ENCODE results near the gene C1QL1. TPM values are rescaled to one million over a fixed set of nuclear protein-coding genes. Genes with fewer than 3 reads are reported as not detected.

C1QL1 gene
- polyA plus RNA-seq, 3 donors = 1.3 to 2.4 (median 1.7) TPM

DNA sequence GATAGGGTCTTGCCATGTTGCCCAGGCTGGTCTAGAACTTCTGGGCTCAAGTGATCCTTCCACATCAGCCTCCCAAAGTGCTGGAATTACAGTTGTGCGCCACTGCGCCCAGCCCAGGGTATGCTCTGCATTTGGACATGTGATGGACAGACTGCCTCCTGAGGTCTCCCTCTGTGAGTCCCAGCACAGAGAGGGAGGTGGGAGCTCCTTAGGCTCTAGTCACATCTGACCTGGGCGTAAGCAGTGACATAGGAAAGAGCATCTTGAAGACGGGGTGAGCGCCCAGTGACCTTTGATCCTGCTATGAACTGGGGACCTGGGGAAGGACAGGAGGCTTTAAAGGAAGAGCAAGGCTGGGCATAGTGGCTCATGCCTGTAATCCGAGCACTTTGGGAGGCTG lies 50.6 kb downstream of the C1QL1 start:
- no peak for DNase-seq (ENCODE audit: low read depth in 3 of 3, low spot score in 2 of 3)

DNA sequence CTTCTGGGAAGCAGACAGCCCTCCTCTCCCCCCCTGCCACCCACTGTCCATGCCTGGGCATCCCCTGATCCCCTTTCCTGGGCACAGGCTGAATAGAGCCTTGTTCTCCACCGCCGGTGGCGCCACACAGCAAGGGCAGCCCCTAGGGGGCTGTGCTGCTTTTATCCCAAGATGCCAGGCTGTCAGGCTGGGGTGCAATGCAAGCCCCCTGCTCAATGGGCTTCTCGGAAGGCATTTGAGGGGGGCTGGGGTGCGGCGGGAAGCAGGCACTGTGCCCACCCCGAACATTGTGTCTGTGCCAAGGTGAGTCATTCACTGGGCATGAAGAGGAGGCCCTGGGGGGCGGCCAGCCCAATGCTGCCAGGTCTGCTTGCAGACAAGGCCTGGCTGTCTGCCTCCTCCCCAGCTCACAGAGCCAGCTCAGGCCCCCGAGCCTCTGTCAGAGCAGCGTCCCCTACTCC lies 51.3 kb downstream of the C1QL1 start:
- DNase-seq (ENCODE audit: low read depth in 3 of 3, low spot score in 2 of 3) = no peak

DNA sequence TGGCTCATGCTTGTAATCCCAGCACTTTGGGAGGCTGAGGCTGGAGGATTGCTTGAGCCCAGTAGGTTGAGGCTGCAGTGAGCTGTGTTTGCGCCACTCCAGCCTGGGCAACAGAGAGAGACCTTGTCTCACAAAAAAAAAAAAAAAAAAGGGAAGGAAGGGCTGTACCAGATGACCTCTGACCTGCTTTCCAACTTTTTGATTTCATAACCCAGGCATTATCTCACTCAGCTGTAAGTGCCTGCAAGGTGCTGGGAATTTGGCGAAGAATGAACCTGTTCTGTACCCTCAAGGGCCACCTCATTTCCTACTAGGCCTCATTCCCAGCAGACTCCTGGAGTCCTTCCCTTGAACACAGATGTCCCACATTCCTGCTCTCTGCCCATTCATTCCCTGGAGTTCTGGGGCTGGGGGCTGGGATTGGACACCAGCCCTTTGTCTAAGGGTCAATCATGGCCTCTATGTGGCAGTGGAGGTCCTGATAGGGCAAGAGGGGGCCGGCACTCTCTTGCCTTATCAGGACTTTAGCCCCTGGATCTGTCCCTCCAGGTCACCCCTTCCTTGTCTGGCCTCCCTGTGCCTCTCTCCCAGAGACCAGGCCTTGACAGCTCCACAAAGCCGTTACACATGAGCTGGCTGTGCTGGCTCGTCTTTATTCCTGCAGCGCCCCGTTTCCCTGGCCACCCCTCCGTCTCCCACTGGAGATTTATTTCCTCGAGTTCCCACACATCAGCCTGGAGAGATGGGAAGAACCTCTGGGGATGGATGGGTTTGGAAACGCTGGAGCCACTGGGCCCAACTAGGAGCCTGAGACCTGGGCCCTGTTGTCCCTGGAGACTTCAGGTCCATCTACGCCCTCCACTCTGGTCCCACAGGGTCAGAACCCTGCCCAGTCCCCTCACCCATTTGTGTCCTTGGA lies 52.0 kb downstream of the C1QL1 start:
- DNase-seq (ENCODE audit: low read depth in 3 of 3, low spot score in 2 of 3) = no peak

DNA sequence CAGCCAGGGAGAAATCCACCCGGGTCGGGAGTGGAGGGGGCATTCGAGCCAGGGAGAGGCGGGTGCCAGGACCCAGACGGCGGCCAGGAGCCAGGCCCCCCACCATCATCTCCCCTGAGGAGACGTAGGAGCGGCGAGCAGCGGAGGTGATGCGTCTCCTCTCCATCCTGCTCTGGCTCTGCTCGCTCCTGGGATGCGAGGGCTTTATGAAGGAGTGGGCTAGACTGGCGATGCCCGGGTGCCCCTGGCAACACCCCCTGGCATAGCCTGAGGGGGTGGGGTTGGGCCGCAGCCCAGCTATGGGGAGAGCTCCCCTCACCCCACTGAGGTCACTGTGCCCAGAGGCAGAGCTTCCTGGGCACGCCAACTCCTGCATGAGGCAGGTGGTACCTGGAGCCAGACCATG lies 52.8 kb downstream of the C1QL1 start, which contains the start of gene GFAP:
TSS of gene GFAP (minus strand) at position 180 of the 406 bp plus-strand sequence. CDS start at position 166, 14 bp downstream.
- no peak for DNase-seq (ENCODE audit: low read depth in 3 of 3, low spot score in 2 of 3)

DNA sequence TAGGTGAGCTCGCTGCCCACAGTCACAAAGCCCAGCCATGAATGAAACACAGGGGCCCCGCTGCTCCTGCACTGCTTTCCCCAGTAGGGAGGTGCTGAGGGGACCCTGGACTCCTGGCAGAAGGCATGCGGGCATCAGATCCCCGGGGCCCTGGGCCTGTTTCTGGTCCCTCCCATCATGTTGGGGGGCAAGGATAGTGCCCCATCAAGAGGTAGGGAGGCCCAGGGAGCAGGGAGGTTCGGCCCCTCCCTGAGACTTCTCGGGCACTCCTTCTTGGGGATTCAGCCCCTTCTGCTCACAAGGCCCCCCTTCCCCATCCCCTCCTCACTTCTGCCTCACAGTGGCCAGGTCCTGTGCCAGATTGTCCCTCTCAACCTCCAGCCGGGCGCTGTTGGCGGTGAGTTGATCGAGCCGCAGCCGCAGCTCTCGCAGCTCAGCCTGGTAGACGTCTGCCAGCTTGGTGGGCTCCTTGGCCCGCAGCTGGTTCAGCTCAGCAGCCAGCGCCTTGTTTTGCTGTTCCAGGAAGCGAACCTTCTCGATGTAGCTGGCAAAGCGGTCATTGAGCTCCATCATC lies 53.3 kb downstream of the C1QL1 start:
- no peak for DNase-seq (ENCODE audit: low read depth in 3 of 3, low spot score in 2 of 3)

DNA sequence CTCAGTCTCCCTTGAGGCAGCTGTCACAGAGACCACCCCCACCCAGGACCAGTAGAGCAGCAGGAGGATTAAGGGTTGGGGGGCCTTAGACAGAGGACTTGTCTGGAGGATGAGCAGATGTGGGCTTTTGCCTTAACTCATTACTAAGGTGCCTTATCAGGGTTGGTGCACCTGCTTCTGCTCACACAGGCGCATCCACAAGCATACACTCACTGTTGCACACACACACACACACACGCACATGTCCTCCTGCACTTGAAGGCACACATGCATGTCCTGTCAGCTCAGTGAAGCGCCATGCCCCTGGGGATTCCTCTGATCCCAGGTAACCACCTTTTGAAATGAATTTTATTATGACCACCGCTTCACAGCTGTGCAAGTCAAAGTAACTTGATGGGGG lies 54.0 kb downstream of the C1QL1 start:
- no peak for DNase-seq (ENCODE audit: low read depth in 3 of 3, low spot score in 2 of 3)

DNA sequence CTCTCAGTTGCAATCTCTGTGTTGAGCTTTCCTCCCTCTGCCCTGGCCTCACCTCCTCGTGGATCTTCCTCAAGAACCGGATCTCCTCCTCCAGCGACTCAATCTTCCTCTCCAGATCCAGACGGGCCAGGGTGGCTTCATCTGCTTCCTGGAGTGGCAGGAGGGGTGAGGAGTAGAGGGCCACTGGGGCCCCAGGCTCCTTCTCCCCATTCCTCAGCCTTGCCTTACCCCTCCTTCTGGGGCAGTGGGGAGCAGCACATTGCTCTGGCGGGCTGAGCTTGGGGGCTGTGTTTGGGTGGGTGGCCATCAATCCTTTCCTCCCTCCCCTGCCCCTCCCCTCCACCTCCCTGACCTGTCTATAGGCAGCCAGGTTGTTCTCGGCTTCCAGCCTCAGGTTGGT lies 54.4 kb downstream of the C1QL1 start:
- no peak for DNase-seq (ENCODE audit: low read depth in 3 of 3, low spot score in 2 of 3)

DNA sequence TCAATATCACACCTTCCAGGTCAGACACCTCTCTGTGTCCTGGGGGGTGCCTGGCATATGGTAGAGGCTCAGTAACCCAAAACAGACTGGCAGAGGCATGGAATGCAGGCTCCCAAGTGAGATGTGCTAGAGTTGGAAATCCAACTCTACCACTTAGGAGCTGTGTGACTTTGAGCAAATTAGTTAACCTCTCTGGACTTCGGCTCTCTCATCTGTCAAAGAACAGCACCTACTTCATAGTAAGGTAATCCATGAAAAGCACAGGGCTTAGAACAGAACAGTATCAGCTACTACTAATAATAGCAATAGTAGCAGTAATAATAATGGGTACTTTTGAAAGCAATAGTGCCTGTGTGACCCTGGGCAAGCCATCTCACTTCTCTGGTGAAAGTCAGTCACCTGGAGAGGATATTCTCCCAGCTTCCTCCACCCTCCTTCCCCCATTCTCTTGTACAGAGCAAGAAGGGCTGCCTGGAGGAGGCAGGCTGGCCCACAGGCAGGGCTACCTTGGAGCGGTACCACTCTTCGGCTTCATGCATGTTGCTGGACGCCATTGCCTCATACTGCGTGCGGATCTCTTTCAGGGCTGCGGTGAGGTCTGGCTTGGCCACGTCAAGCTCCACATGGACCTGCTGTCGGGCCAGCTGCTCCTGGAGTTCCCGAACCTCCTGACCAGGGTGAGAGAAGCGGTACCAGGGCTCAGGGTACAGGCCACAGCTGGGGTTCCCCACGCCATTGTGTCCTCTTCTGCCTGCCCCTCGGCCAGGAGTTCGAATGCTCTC lies 55.1 kb downstream of the C1QL1 start:
- no peak for DNase-seq (ENCODE audit: low read depth in 3 of 3, low spot score in 2 of 3)

DNA sequence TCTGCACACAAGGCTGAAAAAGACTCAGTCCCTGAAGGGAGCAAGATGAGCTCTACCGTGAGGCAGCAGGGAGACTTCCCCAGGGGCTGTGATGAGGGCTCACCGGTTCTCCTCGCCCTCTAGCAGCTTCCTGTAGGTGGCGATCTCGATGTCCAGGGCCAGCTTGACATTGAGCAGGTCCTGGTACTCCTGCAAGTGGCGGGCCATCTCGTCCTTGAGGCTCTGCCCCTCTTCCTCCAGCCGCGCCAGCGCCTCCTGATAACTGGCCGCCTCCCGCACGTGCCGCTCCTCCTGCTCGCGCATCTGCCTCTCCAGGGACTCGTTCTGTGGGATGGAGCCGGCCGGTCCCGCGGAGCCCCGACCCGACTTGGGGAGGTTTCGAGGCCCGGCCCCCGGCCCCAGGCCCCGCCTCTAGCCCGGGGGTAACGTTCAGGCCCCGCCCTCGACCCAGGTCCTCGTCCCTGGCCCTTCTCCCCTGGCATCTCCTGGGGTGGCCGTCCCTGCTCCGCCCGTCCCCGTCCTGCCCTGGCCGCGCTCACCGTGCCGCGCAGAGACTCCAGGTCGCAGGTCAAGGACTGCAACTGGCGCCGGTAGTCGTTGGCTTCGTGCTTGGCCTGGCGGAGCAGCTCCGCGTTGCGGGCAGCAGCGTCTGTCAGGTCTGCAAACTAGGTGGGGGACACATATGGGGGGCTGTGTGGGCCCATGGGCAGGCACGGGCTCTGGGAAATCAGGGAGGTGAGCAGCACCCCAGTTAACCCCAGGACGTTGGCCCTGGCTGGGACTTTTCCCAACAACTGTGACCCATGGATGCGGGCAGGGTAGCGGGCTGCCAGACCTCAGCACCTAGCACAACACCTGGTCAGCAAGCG lies 56.7 kb downstream of the C1QL1 start:
- peak in 1 of 3 donors; percentile 23 for DNase-seq (ENCODE audit: low read depth in 3 of 3, low spot score in 2 of 3)

DNA sequence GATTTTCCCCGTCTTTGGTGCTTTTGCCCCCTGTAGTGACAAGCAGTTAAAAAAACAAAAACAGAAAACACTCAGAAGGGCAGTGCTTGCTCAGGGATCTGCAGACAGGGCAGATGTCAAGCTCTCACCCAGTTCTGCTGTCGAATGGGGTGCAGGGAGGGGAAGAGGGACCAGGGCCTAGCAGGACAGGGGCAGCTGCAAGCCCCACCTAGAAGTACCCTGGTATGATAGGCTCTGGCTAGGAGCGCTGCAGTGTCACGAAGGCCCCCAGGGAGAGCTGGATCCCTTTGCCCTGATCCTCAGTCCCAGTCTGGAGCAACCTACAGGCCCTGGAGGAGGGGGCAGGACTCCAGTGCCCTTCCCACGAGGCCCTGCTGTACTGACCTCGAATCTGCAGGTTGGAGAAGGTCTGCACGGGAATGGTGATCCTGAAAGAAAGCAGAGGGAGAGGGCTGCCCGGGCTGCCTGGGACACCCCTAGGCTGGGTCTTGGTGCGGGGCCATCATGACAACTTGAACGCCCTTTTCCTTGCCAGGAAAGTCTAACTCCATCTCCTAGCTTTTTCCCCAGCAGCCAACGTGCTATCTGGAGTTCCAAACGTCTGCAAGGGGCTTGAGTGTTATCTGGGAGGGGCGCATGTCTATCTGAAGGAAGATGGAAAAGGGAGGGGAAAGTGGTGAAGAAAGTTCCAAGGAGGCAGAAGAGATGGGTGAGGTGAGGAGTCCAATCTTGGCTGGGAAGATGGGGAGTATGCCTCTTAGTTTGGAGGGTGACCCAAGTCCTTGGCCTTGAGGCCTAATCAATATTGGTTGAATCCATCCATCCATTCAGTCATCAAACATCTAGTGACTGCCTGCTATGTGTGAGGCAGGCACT lies 57.6 kb downstream of the C1QL1 start:
- no peak for DNase-seq (ENCODE audit: low read depth in 3 of 3, low spot score in 2 of 3)

Other genes starting within 250 kb of the C1QL1 start
- 1 to 10 TPM; 1.6 to 2.0 (median 1.7) TPM for gene ADAM11, start 209.3 kb downstream of the C1QL1 start, polyA plus RNA-seq (ENCODE audit: insufficient read length in 3 of 3)
- 10 to 100 TPM; 23.0 to 23.8 (median 23.4) TPM for gene GJC1, start 138.0 kb downstream of the C1QL1 start, polyA plus RNA-seq (ENCODE audit: insufficient read length in 3 of 3)
- 1 to 10 TPM; 1.9 to 2.0 (median 2.0) TPM for gene HIGD1B, start 120.4 kb downstream of the C1QL1 start, polyA plus RNA-seq (ENCODE audit: insufficient read length in 3 of 3)
- gene EFTUD2, start 68.9 kb downstream of the C1QL1 start, polyA plus RNA-seq (ENCODE audit: insufficient read length in 3 of 3) = 100 to 1,000 TPM; 124 to 134 (median 133) TPM
- 1 to 10 TPM in 1 of 3 donors, under 1 TPM in 2; 0.67 to 1.1 (median 0.89) TPM for gene GFAP, start 52.8 kb downstream of the C1QL1 start, polyA plus RNA-seq (ENCODE audit: insufficient read length in 3 of 3)
- gene KIF18B, start 20.5 kb downstream of the C1QL1 start, polyA plus RNA-seq (ENCODE audit: insufficient read length in 3 of 3) = 1 to 10 TPM; 9.0 to 9.7 (median 9.1) TPM
- 10 to 100 TPM; 41.7 to 52.5 (median 45.7) TPM for gene DCAKD, start 83.3 kb upstream of the C1QL1 start, polyA plus RNA-seq (ENCODE audit: insufficient read length in 3 of 3)
- gene NMT1, start 93.0 kb upstream of the C1QL1 start, polyA plus RNA-seq (ENCODE audit: insufficient read length in 3 of 3) = 10 to 100 TPM; 70.6 to 73.6 (median 71.0) TPM
- gene PLCD3, start 164.2 kb upstream of the C1QL1 start, polyA plus RNA-seq (ENCODE audit: insufficient read length in 3 of 3) = 10 to 100 TPM; 18.7 to 24.9 (median 23.0) TPM
- 10 to 100 TPM; 10.5 to 11.5 (median 10.8) TPM for gene ACBD4, start 167.4 kb upstream of the C1QL1 start, polyA plus RNA-seq (ENCODE audit: insufficient read length in 3 of 3)
- gene HEXIM1, start 180.2 kb upstream of the C1QL1 start, polyA plus RNA-seq (ENCODE audit: insufficient read length in 3 of 3) = 10 to 100 TPM; 36.5 to 37.4 (median 37.0) TPM
- gene HEXIM2, start 193.6 kb upstream of the C1QL1 start, polyA plus RNA-seq (ENCODE audit: insufficient read length in 3 of 3) = 10 to 100 TPM; 12.1 to 14.2 (median 12.7) TPM

Measured in right renal cortex interstitium (tissue), 3 donors.